Endometrial microvascular endothelial cells (primary cell): ENCODE data around the gene AMPH. TPM values are rescaled to one million over a fixed set of nuclear protein-coding genes. Genes with fewer than 3 reads are reported as not detected.
"Not testable (repeated sequence)": the region's sequence is repeated elsewhere in the genome, so short reads cannot be mapped to it uniquely, and the experiment has no call there.

ENCODE experiments used
- in situ Hi-C: cut with HindIII; loops from 2 replicates; pipeline ENCODE4 v1.10.0; 2017; ENCODE audit warnings: low sequenced_read_pairs, low pct_unique_long_range_greater_than_20kb; ENCODE audit errors: inconsistent ontology term
- total RNA-seq: library from RNA; depleted of rRNA; stranded (reverse); fragments of >200 nt; gene quantifications from one replicate; pipeline ENCODE4 v1.2.3, GENCODE V29; 2015; ENCODE audit errors: inconsistent ontology term

The AMPH gene
- total RNA-seq, 1 donor from 2014 or later = not detected

DNA sequence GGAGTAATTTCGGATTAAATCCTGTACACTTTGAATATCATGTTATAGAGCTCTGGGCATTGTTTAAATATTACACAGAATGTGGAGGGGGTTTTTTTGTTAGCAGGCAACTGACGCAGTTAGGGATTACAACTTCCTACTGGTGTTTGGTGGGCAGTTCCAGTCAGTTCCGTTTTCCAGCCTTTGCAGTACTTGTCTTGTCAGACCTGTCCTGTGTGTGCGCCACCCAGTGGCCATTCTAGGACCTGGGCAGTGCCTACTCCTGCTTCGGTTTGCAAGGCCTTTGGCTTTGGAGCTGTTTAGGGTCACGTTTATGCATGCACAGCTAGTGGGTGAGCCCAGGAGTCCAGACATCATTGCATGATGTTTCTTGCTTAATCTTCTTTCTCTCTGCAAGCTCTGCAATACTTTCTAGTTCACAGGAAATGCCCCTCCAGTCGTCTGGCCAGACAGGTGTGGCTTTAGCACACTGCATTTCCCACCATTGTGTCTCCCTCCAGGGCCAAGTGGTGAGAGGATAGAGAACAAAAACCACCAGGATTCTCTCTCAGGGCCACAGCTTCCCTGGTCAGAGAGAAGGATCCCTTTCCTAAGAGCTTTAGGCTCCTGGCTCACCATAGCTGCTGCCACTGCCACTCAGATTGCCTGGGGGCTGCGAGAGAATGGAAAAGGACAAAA, 261.2 kb downstream of the AMPH start:
- in situ Hi-C loops = no loop called here

DNA sequence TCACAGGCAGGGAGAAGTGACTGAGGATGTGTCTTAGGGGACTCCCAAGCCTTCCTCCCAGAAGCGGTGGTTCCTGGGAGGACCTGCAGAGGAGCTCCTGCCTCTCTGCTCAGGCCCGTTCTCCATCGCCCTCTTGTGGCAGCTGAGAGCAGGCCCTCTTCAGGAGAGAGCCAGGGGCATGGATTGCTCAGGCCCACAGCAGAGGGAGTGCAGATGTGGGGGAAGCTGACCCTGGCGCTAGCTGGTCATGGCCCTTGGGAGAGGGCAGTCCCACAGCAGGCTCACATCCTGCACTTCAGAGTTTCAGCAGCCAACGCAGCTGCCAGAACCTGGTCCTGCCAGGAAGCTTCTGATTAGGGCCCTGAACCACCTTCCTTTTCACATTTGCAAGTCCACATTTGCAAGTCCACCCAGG, 263.0 kb downstream of the AMPH start:
- in situ Hi-C loops = no loop called here

DNA sequence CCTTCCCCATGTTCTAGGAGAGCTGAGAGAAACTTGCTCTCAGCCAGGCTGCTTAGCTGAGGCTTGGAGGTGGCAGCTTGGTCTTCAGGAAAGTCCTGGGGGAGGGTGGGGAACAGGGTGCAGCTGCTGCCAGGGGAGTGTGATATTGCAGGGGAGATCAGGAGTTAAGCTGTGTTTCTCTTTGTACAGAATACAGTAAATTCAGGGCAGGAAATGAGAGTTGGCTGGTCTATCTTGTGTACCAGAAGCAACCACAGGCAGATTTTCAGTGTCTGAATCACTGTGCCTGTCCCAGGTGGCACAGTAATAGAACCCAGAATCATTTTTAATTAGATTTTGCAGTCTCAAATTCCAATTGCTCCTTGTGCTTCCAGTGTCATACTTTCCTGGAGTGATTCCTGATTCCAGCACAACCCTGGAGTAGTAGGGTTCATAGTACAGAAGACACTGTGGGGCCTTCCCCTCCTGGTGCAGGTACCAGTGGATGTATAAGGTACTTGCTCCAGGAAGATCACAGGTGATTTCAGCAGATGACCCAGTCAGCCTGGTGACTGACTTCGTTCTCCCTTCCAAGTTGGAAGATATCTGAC, 263.8 kb downstream of the AMPH start:
- in situ Hi-C loops = no loop called here

DNA sequence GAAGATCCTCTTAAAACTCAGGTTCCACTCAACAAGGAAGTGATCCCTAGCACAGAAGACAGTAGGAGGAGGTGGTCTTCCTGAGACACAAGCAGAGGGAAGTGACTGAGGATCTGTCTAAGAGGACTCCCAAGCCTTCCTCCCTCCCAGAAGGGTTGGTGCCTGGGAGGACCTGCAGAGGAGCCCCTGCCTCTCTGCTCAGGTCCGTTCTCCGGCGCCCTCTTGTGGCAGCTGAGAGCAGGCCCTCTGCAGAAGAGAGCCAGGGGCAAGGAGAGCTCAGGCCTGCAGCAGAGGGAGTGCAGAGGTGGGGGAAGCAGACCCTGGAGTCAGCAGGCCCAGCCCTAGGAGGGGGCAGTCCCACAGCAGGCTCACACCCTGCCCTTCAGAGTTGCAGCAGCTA, 267.8 kb downstream of the AMPH start:
- in situ Hi-C loops = not testable (repeated sequence)

DNA sequence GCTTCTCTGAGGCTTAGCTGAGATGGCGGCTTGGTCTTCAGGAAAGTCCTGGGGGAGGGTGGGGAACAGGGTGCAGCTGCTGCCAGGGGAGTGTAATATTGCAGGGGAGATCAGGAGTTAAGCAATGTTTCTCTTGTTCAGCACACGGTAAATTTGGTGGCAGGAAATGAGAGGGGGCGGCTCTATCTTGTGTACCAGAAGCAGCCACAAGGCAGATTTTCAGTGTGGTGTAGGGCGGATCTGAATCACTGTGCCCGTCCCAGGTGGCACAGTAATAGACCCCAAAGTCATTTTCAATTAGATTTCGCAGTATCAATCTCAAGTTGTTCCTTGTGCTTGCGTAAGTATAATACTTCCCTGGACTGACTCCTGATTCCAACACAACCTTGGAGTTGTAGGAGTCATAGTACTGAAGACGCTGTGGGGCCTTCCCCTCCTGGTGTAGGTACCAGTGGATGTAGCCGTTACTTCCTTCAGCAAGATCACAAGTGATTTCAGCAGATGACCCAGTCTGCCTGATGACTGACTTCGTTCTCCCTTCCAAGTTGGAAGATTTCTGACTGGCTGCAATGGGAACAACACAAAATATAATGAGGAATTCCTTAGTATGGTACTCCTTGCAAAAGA, 268.4 kb downstream of the AMPH start:
- in situ Hi-C loops = not testable (repeated sequence)

DNA sequence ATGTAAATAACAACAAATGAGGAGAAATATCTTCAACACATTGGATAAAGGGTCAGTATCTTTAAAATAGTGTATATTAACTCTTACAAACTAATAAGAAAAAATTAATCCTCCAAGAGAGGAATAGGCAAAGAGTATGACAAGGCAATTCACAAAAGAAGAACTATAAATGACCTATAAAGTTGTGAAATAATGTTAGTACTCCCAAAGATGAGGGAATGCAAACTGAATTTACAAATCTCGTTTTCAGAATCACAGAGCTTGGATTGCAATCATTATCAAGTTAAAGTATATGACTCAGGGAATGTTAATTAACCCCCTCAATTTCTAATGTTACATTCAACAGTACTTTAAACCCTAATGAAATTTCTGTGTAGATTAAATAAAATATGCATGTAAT, 270.4 kb downstream of the AMPH start:
- in situ Hi-C loops = no loop called here

DNA sequence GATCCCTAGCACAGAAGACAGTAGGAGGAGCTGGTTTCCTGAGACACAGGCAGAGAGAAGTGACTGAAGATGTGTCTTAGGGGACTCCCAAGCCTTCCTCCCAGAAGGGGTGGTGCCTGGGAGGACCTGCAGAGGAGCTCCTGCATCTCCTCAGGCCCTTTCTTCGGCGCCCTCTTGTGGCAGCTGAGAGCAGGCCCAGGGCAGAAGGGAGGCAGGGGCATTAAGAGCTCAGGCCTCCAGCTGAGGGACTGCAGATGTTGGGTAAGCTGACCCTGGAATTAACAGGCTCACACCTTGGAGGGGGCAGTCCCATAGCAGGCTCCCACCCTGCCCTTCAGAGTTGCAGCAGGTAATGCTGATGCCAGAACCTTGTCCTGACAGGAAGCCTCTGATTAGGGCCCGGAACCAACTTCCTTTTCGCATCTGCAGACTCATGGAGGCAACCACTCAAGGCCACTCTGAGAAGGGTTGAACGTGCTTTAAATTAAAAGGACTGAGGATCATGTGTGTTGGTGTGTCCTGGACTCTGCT, 272.0 kb downstream of the AMPH start:
- in situ Hi-C loops = not testable (repeated sequence)

DNA sequence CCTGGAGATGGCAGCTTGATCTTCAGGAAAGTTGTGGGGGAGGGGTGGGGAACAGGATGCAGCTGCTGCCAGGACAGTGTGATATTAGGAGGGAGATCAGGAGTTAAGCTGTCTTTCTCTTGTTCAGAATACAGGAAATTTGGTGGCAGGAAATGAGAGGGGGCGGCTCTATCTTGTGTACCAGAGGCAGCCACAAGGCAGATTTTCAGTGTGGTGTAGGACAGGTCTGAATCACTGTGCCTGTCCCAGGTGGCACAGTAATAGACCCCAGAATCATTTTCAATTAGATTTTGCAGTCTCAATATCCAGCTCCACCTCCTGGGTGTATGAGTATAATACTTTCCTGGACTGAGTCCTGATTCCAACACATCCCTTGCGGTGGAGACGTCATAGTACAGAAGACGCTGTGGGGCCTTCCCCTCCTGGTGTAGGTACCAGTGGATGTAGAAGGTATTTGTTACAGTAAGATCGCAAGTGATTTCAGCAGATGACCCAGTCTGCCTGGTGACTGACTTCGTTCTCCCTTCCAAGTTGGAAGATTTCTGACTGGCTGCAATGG, 272.8 kb downstream of the AMPH start:
- in situ Hi-C loops = not testable (repeated sequence)

DNA sequence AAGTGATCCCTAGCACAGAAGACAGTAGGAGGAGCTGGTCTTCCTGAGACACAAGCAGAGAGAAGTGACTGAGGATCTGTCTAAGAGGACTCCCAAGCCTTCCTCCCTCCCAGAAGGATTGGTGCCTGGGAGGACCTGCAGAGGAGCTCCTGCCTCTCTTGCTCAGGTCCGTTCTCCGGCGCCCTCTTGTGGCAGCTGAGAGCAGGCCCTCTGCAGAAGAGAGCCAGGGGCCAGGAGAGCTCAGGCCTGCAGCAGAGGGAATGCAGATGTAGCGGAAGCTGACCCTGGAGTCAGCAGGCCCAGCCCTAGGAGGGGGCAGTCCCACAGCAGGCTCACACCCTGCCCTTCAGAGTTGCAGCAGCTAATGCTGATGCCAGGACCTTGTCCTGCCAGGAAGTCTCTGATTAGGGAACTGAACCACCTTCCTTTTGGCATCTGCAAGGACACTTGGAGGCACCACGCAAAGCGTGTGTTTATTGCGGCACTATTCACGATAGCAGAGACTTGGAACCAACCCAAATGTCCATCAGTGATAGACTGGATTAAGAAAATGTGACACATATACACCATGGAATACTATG, 276.8 kb downstream of the AMPH start:
- in situ Hi-C loops = not testable (repeated sequence)

DNA sequence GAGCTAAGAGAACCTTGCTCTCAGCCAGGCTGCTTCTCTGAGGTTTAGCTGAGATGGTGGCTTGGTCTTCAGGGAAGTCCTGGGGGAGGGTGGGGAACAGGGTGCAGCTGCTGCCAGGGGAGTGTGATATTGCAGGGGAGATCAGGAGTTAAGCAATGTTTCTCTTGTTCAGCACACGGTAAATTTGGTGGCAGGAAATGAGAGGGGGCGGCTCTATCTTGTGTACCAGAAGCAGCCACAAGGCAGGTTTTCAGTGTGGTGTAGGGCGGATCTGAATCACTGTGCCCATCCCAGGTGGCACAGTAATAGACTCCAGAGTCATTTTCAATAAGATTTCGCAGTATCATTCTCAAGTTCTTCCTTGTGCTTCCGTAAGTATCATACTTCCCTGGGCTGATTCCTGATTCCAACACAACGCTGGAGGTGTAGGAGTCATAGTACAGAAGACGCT, 277.7 kb downstream of the AMPH start:
- in situ Hi-C loops = not testable (repeated sequence)

DNA sequence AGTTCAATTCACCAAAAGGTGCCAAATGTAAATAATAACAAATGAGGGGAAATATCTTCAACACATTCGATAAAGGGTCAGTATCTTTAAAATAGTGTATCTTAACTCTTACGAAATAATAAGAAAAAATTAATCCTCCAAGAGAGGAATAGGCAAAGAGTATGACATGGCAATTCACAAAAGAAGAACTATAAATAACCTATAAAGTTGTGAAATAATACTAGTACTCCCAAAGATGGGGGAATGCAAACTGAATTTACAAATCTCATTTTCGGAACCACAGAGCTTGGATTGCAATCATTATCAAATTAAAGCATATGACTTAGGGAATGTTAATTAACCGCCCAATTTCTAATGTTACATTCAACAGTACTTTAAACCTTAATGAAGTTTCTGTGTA, 279.6 kb downstream of the AMPH start:
- in situ Hi-C loops = no loop called here

DNA sequence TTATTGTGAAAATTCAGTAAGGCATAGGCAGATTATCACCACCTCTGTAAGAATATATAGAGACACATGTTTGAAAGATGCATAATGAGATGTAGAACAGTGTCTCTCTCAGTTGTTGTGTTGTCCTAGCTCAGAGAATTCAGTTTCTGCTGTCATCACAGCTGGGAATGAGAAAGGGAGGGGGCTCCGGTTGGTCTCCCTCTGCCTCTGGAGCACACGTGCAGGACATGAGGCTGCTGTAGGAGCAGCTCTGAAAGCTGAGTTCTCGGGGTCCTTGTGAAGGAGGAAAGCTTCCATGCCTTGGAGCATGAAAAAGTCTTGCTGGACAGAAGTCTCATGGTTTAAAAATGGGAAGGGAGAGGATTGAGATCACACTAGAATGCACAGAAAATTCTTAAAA, 280.4 kb downstream of the AMPH start:
- in situ Hi-C loops = not testable (repeated sequence)

DNA sequence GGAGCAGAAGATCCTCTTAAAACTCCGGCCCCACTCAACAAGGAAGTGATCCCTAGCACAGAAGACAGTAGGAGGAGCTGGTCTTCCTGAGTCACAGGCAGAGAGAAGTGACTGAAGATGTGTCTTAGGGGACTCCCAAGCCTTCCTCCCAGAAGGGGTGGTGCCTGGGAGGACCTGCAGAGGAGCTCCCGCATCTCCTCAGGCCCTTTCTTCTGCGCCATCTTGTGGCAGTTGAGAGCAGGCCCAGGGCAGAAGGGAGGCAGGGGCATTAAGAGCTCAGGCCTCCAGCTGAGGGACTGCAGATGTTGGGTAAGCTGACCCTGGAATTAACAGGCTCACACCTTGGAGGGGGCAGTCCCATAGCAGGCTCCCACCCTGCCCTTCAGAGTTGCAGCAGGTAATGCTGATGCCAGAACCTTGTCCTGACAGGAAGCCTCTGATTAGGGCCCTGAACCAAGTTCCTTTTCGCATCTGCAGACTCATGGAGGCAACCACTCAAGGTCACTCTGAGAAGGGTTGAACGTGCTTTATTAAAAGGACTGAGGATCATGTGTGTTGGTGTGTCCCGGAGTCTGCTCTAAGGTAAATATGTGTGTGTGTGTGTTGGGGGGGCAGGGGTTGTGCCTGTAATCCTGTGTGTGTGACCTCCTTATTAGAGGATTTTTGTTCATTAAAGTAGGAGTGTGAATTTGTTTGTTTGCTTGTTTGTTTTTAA, 281.1 kb downstream of the AMPH start:
- in situ Hi-C loops = not testable (repeated sequence)

DNA sequence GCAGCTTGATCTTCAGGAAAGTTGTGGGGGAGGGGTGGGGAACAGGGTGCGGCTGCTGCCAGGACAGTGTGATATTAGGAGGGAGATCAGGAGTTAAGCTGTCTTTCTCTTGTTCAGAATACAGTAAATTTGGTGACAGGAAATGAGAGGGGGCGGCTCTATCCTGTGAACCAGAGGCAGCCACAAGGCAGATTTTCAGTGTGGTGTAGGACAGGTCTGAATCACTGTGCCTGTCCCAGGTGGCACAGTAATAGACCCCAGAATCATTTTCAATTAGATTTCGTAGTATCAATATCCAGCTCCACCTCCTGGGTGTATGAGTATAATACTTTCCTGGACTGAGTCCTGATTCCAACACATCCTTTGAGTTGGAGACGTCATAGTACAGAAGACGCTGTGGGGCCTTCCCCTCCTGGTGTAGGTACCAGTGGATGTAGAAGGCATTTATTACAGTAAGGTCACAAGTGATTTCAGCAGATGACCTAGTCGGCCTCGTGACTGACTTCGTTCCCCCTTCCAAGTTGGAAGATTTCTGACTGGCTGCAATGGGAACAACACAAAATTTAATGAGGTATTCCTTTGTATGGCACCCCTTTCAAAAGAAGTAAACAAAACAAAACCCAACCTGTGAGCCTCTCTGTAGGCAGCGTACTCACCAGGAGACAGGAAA, 281.9 kb downstream of the AMPH start:
- in situ Hi-C loops = not testable (repeated sequence)

DNA sequence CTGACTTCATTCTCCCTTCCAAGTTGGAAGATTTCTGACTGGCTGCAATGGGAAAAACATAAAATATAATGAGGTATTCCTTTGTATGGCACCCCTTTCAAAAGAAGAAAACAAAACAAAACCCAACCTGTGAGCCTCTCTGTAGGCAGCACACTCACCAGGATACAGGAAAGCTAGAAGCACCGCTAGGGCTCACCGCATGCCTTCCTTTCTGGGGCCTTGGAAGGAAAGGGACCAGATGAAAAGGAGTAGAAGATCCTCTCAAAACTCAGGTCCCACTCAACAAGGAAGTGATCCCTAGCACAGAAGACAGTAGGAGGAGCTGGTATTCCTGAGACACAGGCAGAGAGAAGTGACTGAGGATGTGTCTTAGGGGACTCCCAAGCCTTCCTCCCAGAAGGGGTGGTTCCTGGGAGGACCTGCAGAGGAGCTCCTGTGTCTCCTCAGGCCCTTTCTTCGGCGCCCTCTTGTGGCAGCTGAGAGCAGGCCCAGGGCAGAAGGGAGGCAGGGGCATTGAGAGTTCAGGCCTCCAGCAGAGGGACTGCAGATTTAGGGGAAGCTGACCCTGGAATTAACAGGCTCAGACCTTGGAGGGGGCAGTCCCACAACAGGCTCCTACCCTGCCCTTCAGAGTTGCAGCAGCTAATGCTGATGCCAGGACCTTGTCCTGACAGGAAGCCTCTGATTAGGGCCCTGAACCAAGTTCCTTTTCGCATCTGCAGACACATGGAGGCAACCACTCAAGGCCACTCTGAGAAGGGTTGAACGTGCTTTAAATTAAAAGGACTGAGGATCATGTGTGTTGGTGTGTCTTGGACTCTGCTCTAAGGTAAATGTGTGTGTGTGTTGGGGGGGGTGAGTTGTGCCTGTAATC, 285.6 kb downstream of the AMPH start:
- in situ Hi-C loops = not testable (repeated sequence)

DNA sequence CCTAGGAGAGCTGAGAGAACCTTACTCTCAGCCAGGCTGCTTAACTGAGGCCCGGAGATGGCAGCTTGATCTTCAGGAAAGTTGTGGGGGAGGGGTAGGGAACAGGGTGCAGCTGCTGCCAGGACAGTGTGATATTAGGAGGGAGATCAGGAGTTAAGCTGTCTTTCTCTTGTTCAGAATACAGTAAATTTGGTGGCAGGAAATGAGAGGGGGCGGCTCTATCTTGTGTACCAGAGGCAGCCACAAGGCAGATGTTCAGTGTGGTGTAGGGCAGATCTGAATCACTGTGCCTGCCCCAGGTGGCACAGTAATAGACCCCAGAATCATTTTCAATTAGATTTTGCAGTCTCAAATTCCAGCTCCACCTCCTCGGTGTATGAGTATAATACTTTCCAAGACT, 286.4 kb downstream of the AMPH start:
- in situ Hi-C loops = not testable (repeated sequence)

DNA sequence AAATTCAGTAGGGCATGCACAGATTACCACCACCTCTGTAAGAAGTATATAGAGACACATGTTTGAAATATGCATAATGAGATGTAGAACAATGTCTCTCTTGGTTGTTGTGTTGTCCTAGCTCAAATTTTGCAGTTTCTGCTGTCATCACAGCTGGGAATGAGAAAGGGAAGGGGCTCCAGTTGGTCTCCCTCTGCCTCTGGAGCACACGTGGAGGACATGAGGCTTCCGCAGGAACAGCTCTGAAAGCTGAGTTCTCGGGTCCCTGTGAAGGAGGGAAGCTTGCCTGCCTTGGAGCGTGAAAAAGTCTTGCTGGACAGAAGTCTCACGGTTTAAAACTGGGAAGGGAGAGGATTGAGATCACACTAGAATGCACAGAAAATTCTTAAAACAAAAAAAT, 289.0 kb downstream of the AMPH start:
- in situ Hi-C loops = not testable (repeated sequence)
